Heart left ventricle (tissue), 16 donors: ENCODE data around the gene GPR137C. TPM values are rescaled to one million over a fixed set of nuclear protein-coding genes. Genes with fewer than 3 reads are reported as not detected.
"Not testable (repeated sequence)": the region's sequence is repeated elsewhere in the genome, so short reads cannot be mapped to it uniquely, and the experiment has no call there.

Experiments used
- ATAC-seq, 4 donors: fragments of 200-7000 bp; cut with Tn5 transposase; one replicate each; pipeline ENCODE4 v1.9.1; 2020 to 2022; ENCODE audit warnings: moderate library complexity in 4 of 4, mild to moderate bottlenecking in 3 of 4, moderate number of reproducible peaks in 1 of 4
- DNase-seq, 5 donors: peaks; one replicate each; pipeline ENCODE4 v3.0.0-alpha.2; 2020
- H3K27ac ChIP-seq, 12 donors: fragments of 200-600 bp; sonication (generic) in 4 of 12; one replicate each; pipeline versions ENCODE4 v1.5.0 to v1.8.0; 2016 to 2022; ENCODE audit warnings: mild to moderate bottlenecking in 2 of 12
- H3K27me3 ChIP-seq, 9 donors: fragments of 200-600 bp; sonication (generic) in 2 of 9; one replicate each; pipeline versions ENCODE4 v1.5.1 to v1.8.0; 2016 to 2022; ENCODE audit warnings: mild to moderate bottlenecking in 3 of 9
- H3K36me3 ChIP-seq, 9 donors: fragments of 200-600 bp; sonication (generic) in 2 of 9; one replicate each; pipeline versions ENCODE4 v1.5.0 to v1.8.0; 2018 to 2022; ENCODE audit warnings: mild to moderate bottlenecking in 2 of 9
- H3K4me1 ChIP-seq, 12 donors: fragments of 200-600 bp; sonication (generic) in 4 of 12; one replicate each; pipeline versions ENCODE4 v1.5.0 to v1.8.0; 2016 to 2022; ENCODE audit warnings: mild to moderate bottlenecking in 3 of 12
- H3K4me3 ChIP-seq, 12 donors: fragments of 200-600 bp; sonication (generic) in 4 of 12; one replicate each; pipeline versions ENCODE4 v1.5.0 to v1.8.0; 2017 to 2022; ENCODE audit warnings: mild to moderate bottlenecking in 9 of 12, moderate library complexity in 4 of 12
- H3K9me3 ChIP-seq, 12 donors: fragments of 200-600 bp; sonication (generic) in 4 of 12; one replicate each; pipeline versions ENCODE4 v1.5.0 to v1.8.0; 2016 to 2022; ENCODE audit warnings: mild to moderate bottlenecking in 1 of 12
- CTCF ChIP-seq, 12 donors: fragments of 200-600 bp; sonication (generic) in 4 of 12; IDR thresholded peaks; one replicate each; pipeline versions ENCODE4 v1.5.0 to v1.8.0; 2018 to 2022; ENCODE audit warnings: antibody characterized with exemption in 12 of 12, mild to moderate bottlenecking in 5 of 12
- POLR2A ChIP-seq, 2 donors: fragments of 450-650 bp; IDR thresholded peaks; one replicate each; pipeline ENCODE4 v1.6.1; 2017; ENCODE audit warnings: antibody characterized with exemption in 2 of 2, mild to moderate bottlenecking in 2 of 2, moderate library complexity in 2 of 2
- WGBS, 4 donors: extraction: QIAGEN DNeasy Blood & Tissue Kit in 2 of 4; methylation state at CpG; one replicate each; pipeline versions ENCODE4 v1.1.5 to v1.1.7; 2013 to 2018; 5-methylcytosine and 5-hydroxymethylcytosine counted together
- intact Hi-C, 10 donors: fragments of 100-400 bp; cut with DNase I; formaldehyde crosslinking; loops; one replicate each; pipeline versions ENCODE4 v1.11.1 to v1.14.2; 2022
- polyA plus RNA-seq, 2 donors: library from polyadenylated mRNA; stranded (reverse); fragments of 200-250 nt; gene quantifications; one replicate each; pipeline ENCODE4 v1.2.3, GENCODE V29; 2013
- total RNA-seq, 9 donors: library from RNA; depleted of rRNA in 2 of 9; stranded (reverse); fragments of >200 nt in 2 of 9; fragmentation: NEBNext Ultra II Directional in 3 of 9; extraction: Animal tissue kit (Norgen Biotek cat#: 25700) in 3 of 9; gene quantifications; one replicate each; pipeline versions ENCODE4 v1.1.0 to v1.2.4, GENCODE V29; 2016 to 2023
- donor health status: ischemic (EF 13 %, LVEDD 7.1; RV severe dilation, severe dysfunction).
- donor health status: healthy with polysubstance abuse.
- donor health status: DM: no; HTN: yes; CAD: no.
- donor health status: DM: no; HTN: no; CAD: no.
- donor health status: ischemic (EF 25% LVEDD 6.9; RV normal size, moderate dysfunction).
- donor health status: ischemic (EF 25% LVEDD 5.7; RV mildly dilated, moderate dysfunction).
- donor health status: healthy.
- donor health status: DM: yes; HTN: yes; CAD: no.
- donor health status: ischemic (EF 35%, LVEDD 5.7; RV mildly dilated, moderate dysfunction).
- donor health status: nonischemic (EF 11% LVEDD 7.7; RV severe dilation, severe dysfunction).
- donor health status: DM: yes; HTN: yes; CAD: no.
- donor health status: PGD.
- donor health status: ischemic (EF 29% LVEDD 5.4; RV normal size, mild dysfunction).
- donor health status: nonischemic (EF 23%, LVEDD 6.1; RV moderate dilation, normal function).

Gene GPR137C
- total and polyA plus RNA-seq, 11 donors: 0.61 to 1.9 (median 1.1) TPM

GRCh38 chr14:52563120-52563519, 10.5 kb downstream of the GPR137C start:
- H3K9me3 ChIP-seq: peaks cover 0 to 20% (median 0%) of the 10 kb centered on the region in 12 donors
- no peak for TF ChIP-seq POLR2A (IDR thresholded peaks at IDR 0.05)
- TF ChIP-seq CTCF (IDR thresholded peaks at IDR 0.05): no peak
- no peaks in the 10 kb centered on the region for H3K36me3 ChIP-seq
- no peak overlapping the region for H3K27ac ChIP-seq
- DNase-seq (no peak), ATAC-seq (no peak)
- H3K4me3 ChIP-seq: no peak overlapping the region
- no peaks in the 10 kb centered on the region for H3K4me1 ChIP-seq
- H3K27me3 ChIP-seq: no peaks in the 10 kb centered on the region
- intact Hi-C loops: no loop called here
- WGBS, 4 donors: 83 to 85% (median 84%) methylated on average over 2 of the region's 2 CpGs

GRCh38 chr14:52568454-52568853, 15.8 kb downstream of the GPR137C start:
- H3K27ac ChIP-seq, DNase-seq, intact Hi-C loops, H3K27me3 ChIP-seq, H3K4me1 ChIP-seq, H3K36me3 ChIP-seq, ATAC-seq, H3K4me3 ChIP-seq: not testable (repeated sequence)
- 96 to 98% (median 96%) methylated on average over 5 to 7 of the region's 7 CpGs for WGBS, 4 donors
- peaks cover 0 to 51% (median 26%) of the 10 kb centered on the region in 12 donors for H3K9me3 ChIP-seq

DNA sequence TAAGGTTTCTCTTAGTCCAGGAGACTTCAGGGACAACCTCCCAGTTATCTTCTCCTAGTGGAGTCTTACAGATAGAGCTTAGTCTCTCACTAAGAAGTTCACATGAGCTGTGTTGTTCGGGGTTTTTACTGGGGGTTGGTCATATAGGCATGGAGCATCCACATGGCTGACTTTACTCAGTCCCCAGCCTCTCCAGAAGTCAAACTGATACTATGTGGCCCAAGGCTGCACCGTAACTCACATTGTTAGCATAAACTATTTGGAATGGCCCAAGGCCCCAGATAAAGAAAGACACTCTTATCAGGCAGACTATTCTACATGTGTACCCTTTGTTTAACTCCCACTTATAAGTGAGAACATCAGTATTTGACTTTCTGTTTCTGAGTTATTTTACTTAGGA, 23.2 kb downstream of the GPR137C start:
- Histone ChIP-seq H3K4me1 (no peaks in the 10 kb centered on the region), H3K36me3 (no peaks in the 10 kb centered on the region), H3K27ac (no peak overlapping the region), H3K27me3 (no peaks in the 10 kb centered on the region), H3K4me3 (no peak overlapping the region), H3K9me3 (peaks cover 0 to 38% (median 17%) of the 10 kb centered on the region in 12 donors)
- WGBS, 4 donors: 89 to 93% (median 90%) methylated on average over 2 of the region's 2 CpGs
- ATAC-seq (no peak), DNase-seq (no peak)
- intact Hi-C loops: no loop called here
- TF ChIP-seq CTCF (IDR thresholded peaks at IDR 0.05): no peak
- TF ChIP-seq POLR2A (IDR thresholded peaks at IDR 0.05): no peak

DNA sequence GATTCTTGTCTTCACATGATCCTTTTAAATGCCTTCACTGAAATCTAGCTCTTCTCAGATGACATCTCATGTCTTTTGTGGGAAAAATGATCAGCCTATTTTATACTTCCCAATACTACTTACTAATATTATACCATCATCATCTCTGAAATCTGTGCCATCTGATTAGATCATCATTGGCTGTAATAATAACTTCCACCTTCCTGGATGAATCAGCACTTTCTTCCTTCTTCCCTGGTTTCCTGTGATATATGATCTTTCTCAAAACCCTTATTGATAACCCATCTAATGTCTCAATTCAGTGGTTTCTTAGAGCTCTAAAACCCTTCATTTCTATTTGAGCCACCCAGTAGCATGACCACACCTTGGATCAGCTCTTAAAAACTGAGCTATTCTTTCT, 30.9 kb downstream of the GPR137C start:
- H3K36me3 ChIP-seq: no peaks in the 10 kb centered on the region
- no peak overlapping the region for H3K27ac ChIP-seq
- ATAC-seq (no peak), DNase-seq (no peak)
- TF ChIP-seq POLR2A (IDR thresholded peaks at IDR 0.05) (no peak), CTCF (IDR thresholded peaks at IDR 0.05) (no peak)
- no peak overlapping the region for H3K4me3 ChIP-seq
- no peaks in the 10 kb centered on the region for H3K9me3 ChIP-seq
- H3K4me1 ChIP-seq: no peaks in the 10 kb centered on the region
- intact Hi-C loops: no loop called here
- no peaks in the 10 kb centered on the region for H3K27me3 ChIP-seq

GRCh38 chr14:52589646-52590045, 37.0 kb downstream of the GPR137C start:
- Histone ChIP-seq H3K36me3 (no peaks in the 10 kb centered on the region), H3K27me3 (no peaks in the 10 kb centered on the region), H3K4me1 (no peaks in the 10 kb centered on the region), H3K27ac (no peak overlapping the region), H3K4me3 (no peak overlapping the region), H3K9me3 (peaks cover 0 to 19% (median 0%) of the 10 kb centered on the region in 12 donors)
- 69 to 77% (median 70%) methylated on average over 4 of the region's 4 CpGs for WGBS, 4 donors
- TF ChIP-seq CTCF (IDR thresholded peaks at IDR 0.05): no peak
- TF ChIP-seq POLR2A (IDR thresholded peaks at IDR 0.05): no peak
- no peak for DNase-seq
- intact Hi-C loops: no loop called here
- no peak for ATAC-seq
